ENCODE results near the gene FLNB. TPM values are rescaled to one million over a fixed set of nuclear protein-coding genes. Genes with fewer than 3 reads are reported as not detected.

The FLNB gene
- total RNA-seq, 4 donors from 2014 or later = 60.2 to 138 (median 96.2) TPM

- ATAC-seq = no peak
Measured at GRCh38 chr3:58144478-58145325, 136.5 kb downstream of the FLNB start.

DNA sequence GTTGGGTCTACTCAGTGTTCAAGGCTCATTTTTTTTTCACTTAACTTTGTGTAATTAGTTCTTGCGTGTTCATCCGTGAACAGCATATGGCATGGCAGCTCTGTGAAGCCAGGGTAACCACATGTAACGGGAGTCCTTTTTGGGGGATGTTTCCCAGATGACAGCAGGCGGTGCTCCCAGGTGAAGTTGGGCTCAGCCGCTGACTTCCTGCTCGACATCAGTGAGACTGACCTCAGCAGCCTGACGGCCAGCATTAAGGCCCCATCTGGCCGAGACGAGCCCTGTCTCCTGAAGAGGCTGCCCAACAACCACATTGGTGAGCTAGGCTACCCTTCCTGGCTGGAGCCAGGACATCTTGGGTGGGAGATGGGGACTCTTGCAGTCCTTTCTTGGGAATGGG lies 139.8 kb downstream of the FLNB start:
- H3K36me3 ChIP-seq = peaks cover 0 to 100% of the 10 kb centered on the region in 2 donors
- 92% methylated on average over 2 of the region's 9 CpGs; no CpG with 5 or more reads in 1 of the 2 donors for WGBS, 2 donors (ENCODE audit: low coverage in 1 of 2)

More at GRCh38 chr3:58144478-58145325, 136.5 kb downstream of the FLNB start:
- H3K36me3 ChIP-seq = peaks cover 0 to 100% of the 10 kb centered on the region in 2 donors
- H3K9me3 ChIP-seq = no peaks in the 10 kb centered on the region
- H3K4me1 ChIP-seq = no peaks in the 10 kb centered on the region
- no peaks in the 10 kb centered on the region for H3K27me3 ChIP-seq
- TF ChIP-seq CTCF (IDR thresholded peaks at IDR 0.05) = no peak
- TF ChIP-seq POLR2A (IDR thresholded peaks at IDR 0.05) = no peak
- no peak for TF ChIP-seq EP300 (IDR thresholded peaks at IDR 0.05)
- no peak for TF ChIP-seq POLR2AphosphoS5 (IDR thresholded peaks at IDR 0.05)
- no peak overlapping the region for H3K4me3 ChIP-seq
- 63 to 73% methylated on average over 3 to 7 of the region's 7 CpGs for WGBS, 2 donors (ENCODE audit: low coverage in 1 of 2)
- no peak overlapping the region for H3K27ac ChIP-seq

DNA sequence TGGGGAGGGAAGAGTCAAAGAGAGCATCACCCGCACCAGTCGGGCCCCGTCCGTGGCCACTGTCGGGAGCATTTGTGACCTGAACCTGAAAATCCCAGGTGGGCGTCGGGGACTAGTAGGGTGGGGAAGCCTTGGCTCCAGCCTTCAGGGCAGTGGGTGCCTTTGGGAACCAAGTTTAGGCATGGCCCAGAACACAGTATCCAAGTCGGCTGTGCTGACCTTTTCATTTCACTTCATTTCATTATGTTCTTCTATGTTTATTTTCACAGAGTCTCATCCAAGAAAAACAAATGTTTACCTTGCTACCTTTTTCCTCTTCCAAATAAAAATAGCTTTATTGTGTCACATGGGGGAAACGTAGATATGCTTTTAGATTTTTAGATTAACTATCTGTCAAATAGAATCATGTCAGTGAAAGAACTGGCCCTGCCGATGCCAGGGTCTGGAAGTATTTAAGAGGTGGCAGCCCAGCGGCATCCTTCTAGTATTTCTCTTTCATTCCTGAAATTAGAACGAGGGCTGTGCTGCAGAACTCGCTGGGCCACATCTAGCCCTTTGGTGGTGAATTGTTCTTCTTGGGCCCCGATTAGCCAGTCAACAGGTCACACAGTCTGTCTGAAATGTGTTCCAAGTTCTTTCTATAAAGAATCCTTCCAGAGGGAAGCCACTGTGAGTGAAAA lies 142.0 kb downstream of the FLNB start:
- Histone ChIP-seq H3K4me1 (peaks cover 0 to 22% (median 0%) of the 10 kb centered on the region in 3 donors), H3K27me3 (no peaks in the 10 kb centered on the region), H3K9me3 (no peaks in the 10 kb centered on the region), H3K27ac (peak overlapping the region in 3 of 4 donors; percentile 8 to 45 (median 29)), H3K4me3 (no peak overlapping the region), H3K36me3 (peaks cover 0 to 100% of the 10 kb centered on the region in 2 donors)
- ATAC-seq = no peak
- 80 to 85% methylated on average over 3 to 7 of the region's 14 CpGs for WGBS, 2 donors (ENCODE audit: low coverage in 1 of 2)
- TF ChIP-seq POLR2A (IDR thresholded peaks at IDR 0.05) = no peak
- no peak for TF ChIP-seq CTCF (IDR thresholded peaks at IDR 0.05)
- TF ChIP-seq POLR2AphosphoS5 (IDR thresholded peaks at IDR 0.05) = no peak
- TF ChIP-seq EP300 (IDR thresholded peaks at IDR 0.05) = no peak

More for the DNA sequence above, 139.8 kb downstream of the FLNB start:
- H3K4me3 ChIP-seq = no peak overlapping the region
- no peak for TF ChIP-seq CTCF (IDR thresholded peaks at IDR 0.05)
- TF ChIP-seq POLR2AphosphoS5 (IDR thresholded peaks at IDR 0.05) = no peak
- peaks cover 0 to 22% (median 0%) of the 10 kb centered on the region in 3 donors for H3K4me1 ChIP-seq
- no peaks in the 10 kb centered on the region for H3K27me3 ChIP-seq
- no peak for ATAC-seq
- H3K27ac ChIP-seq = no peak overlapping the region
- H3K9me3 ChIP-seq = no peaks in the 10 kb centered on the region

DNA sequence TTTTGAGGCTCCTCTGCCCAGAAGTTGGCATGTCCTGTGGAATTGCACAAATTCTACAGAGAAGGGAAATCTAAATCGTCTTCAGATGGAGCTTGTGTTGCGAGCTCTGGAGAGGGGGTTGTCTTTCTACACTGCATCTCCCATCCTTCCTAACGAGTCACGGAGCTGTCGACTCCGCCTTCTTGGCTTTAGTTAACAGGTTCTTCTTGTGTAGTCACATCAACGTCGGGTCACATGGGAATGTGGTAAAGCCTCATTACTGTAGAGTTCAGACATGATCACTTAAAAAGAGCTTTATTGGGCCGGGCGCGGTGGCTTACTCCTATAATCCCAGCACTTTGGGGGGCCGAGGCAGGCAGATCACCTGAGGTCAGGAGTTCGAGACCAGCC lies 142.6 kb downstream of the FLNB start:
- ATAC-seq = no peak
- H3K27ac ChIP-seq = peak overlapping the region in 3 of 4 donors; percentile 8 to 45 (median 29)
- H3K4me1 ChIP-seq = peaks cover 0 to 22% (median 0%) of the 10 kb centered on the region in 3 donors
- peaks cover 0 to 100% of the 10 kb centered on the region in 2 donors for H3K36me3 ChIP-seq
- 60 to 86% methylated on average over 2 to 7 of the region's 13 CpGs for WGBS, 2 donors (ENCODE audit: low coverage in 1 of 2)
- TF ChIP-seq POLR2A (IDR thresholded peaks at IDR 0.05) = no peak
- TF ChIP-seq POLR2AphosphoS5 (IDR thresholded peaks at IDR 0.05) = no peak
- no peak for TF ChIP-seq CTCF (IDR thresholded peaks at IDR 0.05)
- no peak for TF ChIP-seq EP300 (IDR thresholded peaks at IDR 0.05)
- no peak overlapping the region for H3K4me3 ChIP-seq
- H3K9me3 ChIP-seq = no peaks in the 10 kb centered on the region
- H3K27me3 ChIP-seq = no peaks in the 10 kb centered on the region
